Measurements from ENCODE around the gene GASK1A.

DNA sequence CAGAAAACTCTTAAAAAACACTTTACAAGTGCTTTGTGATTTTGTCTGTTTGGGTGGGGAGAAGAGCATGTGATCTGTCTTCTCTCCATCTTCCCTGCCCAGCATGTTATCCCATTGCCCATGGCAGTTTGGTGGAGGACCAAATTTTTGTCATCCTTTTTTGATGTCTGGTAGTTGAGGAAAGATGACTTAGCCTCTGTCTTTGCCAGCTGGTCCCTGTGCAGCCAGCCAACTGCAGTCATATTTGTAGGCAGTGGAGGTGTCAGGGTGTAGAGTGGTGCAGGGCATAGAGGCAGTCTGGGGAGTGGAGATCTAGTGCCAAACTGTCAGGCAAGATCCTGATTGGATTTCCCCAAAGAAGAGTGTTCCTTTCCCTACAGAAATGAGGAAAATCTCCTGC, 40.7 kb downstream of the GASK1A start:
- no peak for TF ChIP-seq POLR2A (IDR thresholded peaks at IDR 0.05)
- TF ChIP-seq, protein P1, sequence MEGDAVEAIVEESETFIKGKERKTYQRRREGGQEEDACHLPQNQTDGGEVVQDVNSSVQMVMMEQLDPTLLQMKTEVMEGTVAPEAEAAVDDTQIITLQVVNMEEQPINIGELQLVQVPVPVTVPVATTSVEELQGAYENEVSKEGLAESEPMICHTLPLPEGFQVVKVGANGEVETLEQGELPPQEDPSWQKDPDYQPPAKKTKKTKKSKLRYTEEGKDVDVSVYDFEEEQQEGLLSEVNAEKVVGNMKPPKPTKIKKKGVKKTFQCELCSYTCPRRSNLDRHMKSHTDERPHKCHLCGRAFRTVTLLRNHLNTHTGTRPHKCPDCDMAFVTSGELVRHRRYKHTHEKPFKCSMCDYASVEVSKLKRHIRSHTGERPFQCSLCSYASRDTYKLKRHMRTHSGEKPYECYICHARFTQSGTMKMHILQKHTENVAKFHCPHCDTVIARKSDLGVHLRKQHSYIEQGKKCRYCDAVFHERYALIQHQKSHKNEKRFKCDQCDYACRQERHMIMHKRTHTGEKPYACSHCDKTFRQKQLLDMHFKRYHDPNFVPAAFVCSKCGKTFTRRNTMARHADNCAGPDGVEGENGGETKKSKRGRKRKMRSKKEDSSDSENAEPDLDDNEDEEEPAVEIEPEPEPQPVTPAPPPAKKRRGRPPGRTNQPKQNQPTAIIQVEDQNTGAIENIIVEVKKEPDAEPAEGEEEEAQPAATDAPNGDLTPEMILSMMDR (IDR thresholded peaks at IDR 0.05): no peak

All from heart left ventricle (tissue), 13 donors.